MCF 10A (cell line): ENCODE results near the gene AGT. TPM values are rescaled to one million over a fixed set of nuclear protein-coding genes. Genes with fewer than 3 reads are reported as not detected.
"Not testable (repeated sequence)": the region's sequence is repeated elsewhere in the genome, so short reads cannot be mapped to it uniquely, and the experiment has no call there.

Source experiments
- BruUV-seq: library from RNA; stranded (reverse); fragments of 400-500 nt; replicated peaks from 2 replicates; lab custom pipeline; 2021; lab: Mats Ljungman, UMichigan
- CTCF ChIA-PET: fragments of 300-600 bp; sonication (Branson Sonifier 250); formaldehyde crosslinking; extraction: SDS; loops from one replicate; lab custom pipeline; 2021; ENCODE audit warnings: antibody characterized with exemption, inconsistent platforms; lab: Yijun Ruan, JAX
- POLR2A ChIA-PET: fragments of 300-600, 350-650 bp; sonication (Branson Sonifier 250); formaldehyde crosslinking; extraction: SDS; loops from one replicate; lab custom pipeline; 2020; ENCODE audit warnings: antibody characterized with exemption, inconsistent platforms; lab: Yijun Ruan, JAX
- DNase-seq: peaks from one replicate; pipeline ENCODE4 v3.0.0-alpha.2; 2018; ENCODE audit not compliant: unreplicated experiment
- H3K27ac Mint-ChIP-seq: one replicate; pipeline ENCODE4 v1.8.0; 2022; ENCODE audit warnings: mild to moderate bottlenecking, low read depth, mixed read lengths; ENCODE audit not compliant: unreplicated experiment
- H3K27me3 Mint-ChIP-seq: one replicate; pipeline ENCODE4 v1.8.0; 2022; ENCODE audit warnings: mixed read lengths; ENCODE audit not compliant: insufficient read depth, unreplicated experiment
- H3K36me3 Mint-ChIP-seq: one replicate; pipeline ENCODE4 v1.8.0; 2022; ENCODE audit warnings: mild to moderate bottlenecking, moderate library complexity, mixed read lengths; ENCODE audit not compliant: insufficient read depth, unreplicated experiment
- H3K4me1 Mint-ChIP-seq: one replicate; pipeline ENCODE4 v1.8.0; 2022; ENCODE audit warnings: mixed read lengths; ENCODE audit not compliant: insufficient read depth, unreplicated experiment
- H3K4me3 Mint-ChIP-seq: one replicate; pipeline ENCODE4 v1.8.0; 2022; ENCODE audit warnings: mild to moderate bottlenecking, moderate library complexity, mixed read lengths; ENCODE audit not compliant: unreplicated experiment
- H3K9me3 Mint-ChIP-seq: one replicate; pipeline ENCODE4 v1.8.0; 2022; ENCODE audit warnings: mixed read lengths; ENCODE audit not compliant: unreplicated experiment
- CTCF ChIP-seq: fragments of 200-600 bp; IDR thresholded peaks from one replicate; pipeline ENCODE4 v1.8.0; 2022; ENCODE audit warnings: antibody characterized with exemption, mild to moderate bottlenecking; ENCODE audit not compliant: unreplicated experiment
- intact Hi-C: fragments of 100-400 bp; cut with micrococcal nuclease; formaldehyde crosslinking; loops from 2 replicates; pipeline ENCODE4 v1.14.1; 2022
- total RNA-seq: library from RNA; stranded (reverse); gene quantifications from 2 replicates; pipeline ENCODE4 v1.2.3, GENCODE V29; 2022

AGT gene
- total RNA-seq, 1 experiment from 2014 or later = not detected

DNA sequence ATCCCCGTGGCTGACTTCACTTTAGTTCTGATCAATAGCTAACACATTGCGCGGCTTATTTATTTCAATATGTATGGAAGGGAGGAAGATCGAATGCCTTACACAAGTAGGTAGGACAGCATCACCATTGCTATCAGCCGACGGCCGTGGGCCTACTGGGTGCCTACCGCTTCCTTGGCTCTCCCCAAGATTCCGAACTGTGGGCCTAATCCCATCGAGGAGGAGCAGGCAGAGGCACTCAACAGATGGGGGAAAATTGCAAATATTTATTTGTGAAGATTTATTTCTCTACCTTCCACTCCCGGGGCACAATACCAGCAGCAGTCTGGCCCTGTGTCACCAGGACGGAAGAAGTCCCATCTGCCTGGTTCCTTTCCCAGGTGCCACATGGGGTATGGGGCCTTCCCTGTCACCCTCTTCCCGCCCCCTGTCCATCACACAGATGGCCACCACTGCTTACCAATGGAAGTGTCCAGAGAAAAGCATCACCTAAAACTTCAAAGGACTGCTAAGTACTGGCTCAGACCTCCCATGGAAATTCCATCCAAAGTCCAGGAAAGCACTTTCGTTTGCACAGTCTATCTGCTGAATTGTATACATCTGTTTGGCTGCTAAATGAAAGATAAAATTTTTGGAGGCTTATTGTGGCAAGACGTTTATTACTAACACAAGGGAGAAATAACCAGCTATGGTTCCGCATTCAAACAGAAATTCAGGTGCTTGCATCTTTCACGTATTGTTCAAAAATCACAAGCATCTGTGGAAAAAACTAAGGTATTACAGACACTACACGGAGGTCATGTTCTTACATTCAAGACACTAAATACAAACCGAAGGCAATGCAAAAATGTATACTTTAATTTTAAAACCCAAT, 11.8 kb downstream of the AGT start:
- TF ChIP-seq CTCF = no peak
- ChIA-PET CTCF (interaction anchor here (0.6 kb wide), 1 partner anchor 17 kb away, joined by 3 read pairs; no protein-coding TSS in a partner anchor), POLR2A (interaction anchor here (0.7 to 1.0 kb wide), 2 partner anchors 59 to 350 kb away, joined by 3 read pairs; partner anchors contain the start of gene COG2)
- no peaks in the 10 kb centered on the region for H3K9me3 Mint-ChIP-seq
- intact Hi-C loops = no loop called here
- H3K27me3 Mint-ChIP-seq = peaks cover 14% of the 10 kb centered on the region
- no peaks in the 10 kb centered on the region for H3K36me3 Mint-ChIP-seq
- no peak overlapping the region for H3K4me3 Mint-ChIP-seq
- H3K4me1 Mint-ChIP-seq = no peaks in the 10 kb centered on the region
- no peak for DNase-seq
- no peak overlapping the region for H3K27ac Mint-ChIP-seq
- no TSS peak for BruUV-seq

- no peak for DNase-seq
- Mint-ChIP-seq H3K9me3 (no peaks in the 10 kb centered on the region), H3K27me3 (peaks cover 14% of the 10 kb centered on the region), H3K4me1 (no peaks in the 10 kb centered on the region), H3K27ac (no peak overlapping the region), H3K4me3 (no peak overlapping the region), H3K36me3 (no peaks in the 10 kb centered on the region)
- CTCF ChIA-PET = no interaction called here
- BruUV-seq = no TSS peak
- TF ChIP-seq CTCF = no peak
- POLR2A ChIA-PET = interaction anchor here (1.0 kb wide), 1 partner anchor 59 kb away, joined by 3 read pairs; the partner anchor contains the start of gene COG2
- intact Hi-C loops = no loop called here
These were observed 12.5 kb downstream of the AGT start for GRCh38 chr1:230701434-230701833.

DNA sequence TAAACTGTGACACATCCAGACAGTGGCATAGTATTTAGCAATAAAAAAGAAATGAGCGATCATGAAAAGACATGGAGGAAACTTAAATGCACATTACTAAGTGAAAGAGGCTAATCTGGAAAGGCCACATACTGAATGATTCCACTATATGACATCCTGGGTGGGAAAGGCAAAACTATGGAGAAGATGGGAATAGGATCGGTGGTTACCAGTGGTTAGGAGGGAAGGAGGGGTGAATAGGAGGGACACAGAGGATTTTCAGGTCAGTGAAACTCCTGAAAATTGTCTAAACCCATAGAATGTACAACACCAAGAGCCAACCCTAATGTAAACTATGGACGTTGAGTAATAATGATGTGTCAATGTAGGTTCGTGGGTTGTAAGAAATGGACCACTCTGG, 13.8 kb downstream of the AGT start:
- Mint-ChIP-seq H3K9me3 (no peaks in the 10 kb centered on the region), H3K27ac (no peak overlapping the region), H3K27me3 (peaks cover 14% of the 10 kb centered on the region), H3K4me1 (no peaks in the 10 kb centered on the region), H3K4me3 (no peak overlapping the region), H3K36me3 (no peaks in the 10 kb centered on the region)
- TF ChIP-seq CTCF = no peak
- DNase-seq = no peak
- CTCF ChIA-PET = no interaction called here
- no TSS peak for BruUV-seq
- intact Hi-C loops = no loop called here
- POLR2A ChIA-PET = no interaction called here

DNA sequence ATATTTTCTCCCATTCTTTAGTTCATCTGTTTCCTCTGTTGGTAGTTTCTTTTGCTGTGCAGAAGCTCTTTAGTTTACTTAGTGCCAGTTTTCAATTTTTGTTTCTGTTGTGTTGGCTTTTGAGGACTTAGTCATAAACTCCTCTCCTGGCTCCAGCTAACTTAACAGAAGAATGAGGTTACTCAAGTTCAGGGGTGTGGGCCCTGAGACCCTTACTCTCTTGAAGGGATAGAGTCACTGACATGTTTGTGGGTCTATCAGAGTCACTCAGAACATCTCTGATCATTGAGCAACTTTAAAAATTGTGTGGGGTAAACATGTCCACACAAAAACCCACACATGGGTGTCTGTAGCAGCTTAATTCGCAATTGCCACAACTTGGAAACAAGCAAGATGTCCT, 14.2 kb downstream of the AGT start:
- ChIA-PET CTCF (interaction anchor here (0.6 kb wide), 1 partner anchor 58 kb away, joined by 3 read pairs; the partner anchor contains the start of gene COG2), POLR2A (interaction anchor here (1.1 kb wide), 1 partner anchor 12 kb away, joined by 3 read pairs; no protein-coding TSS in a partner anchor)
- intact Hi-C loops = no loop called here
- BruUV-seq = no TSS peak
- no peak for TF ChIP-seq CTCF
- Mint-ChIP-seq H3K9me3 (no peaks in the 10 kb centered on the region), H3K27me3 (peaks cover 14% of the 10 kb centered on the region), H3K27ac (no peak overlapping the region), H3K4me3 (no peak overlapping the region), H3K4me1 (no peaks in the 10 kb centered on the region), H3K36me3 (peaks cover under 1% of the 10 kb centered on the region)
- no peak for DNase-seq

GRCh38 chr1:230698964-230699363, 15.0 kb downstream of the AGT start:
- H3K4me1 Mint-ChIP-seq, intact Hi-C loops: not testable (repeated sequence)

More at GRCh38 chr1:230698964-230699363, 15.0 kb downstream of the AGT start:
- not testable (repeated sequence) for H3K27ac Mint-ChIP-seq, H3K9me3 Mint-ChIP-seq, DNase-seq, BruUV-seq, H3K36me3 Mint-ChIP-seq, H3K4me3 Mint-ChIP-seq
- ChIA-PET POLR2A (interaction anchor here (1.1 to 1.2 kb wide), 2 partner anchors 11 to 218 kb away, joined by 3 to 4 read pairs; no protein-coding TSS in a partner anchor), CTCF (interaction anchor here (1.0 kb wide), 1 partner anchor 16 kb away, joined by 4 read pairs; no protein-coding TSS in a partner anchor)
- peaks cover 14% of the 10 kb centered on the region for H3K27me3 Mint-ChIP-seq
